K562 (cell line): ENCODE results near the gene HES4. TPM values are rescaled to one million over a fixed set of nuclear protein-coding genes. Genes with fewer than 3 reads are reported as not detected.

Source experiments
- ATAC-seq: fragments of 200-7000 bp; cut with Tn5 transposase; 3 replicates; pipeline ENCODE4 v1.9.1; 2020; ENCODE audit warnings: moderate library complexity
- BruUV-seq: library from RNA; stranded (reverse); fragments of 400-500 nt; replicated peaks from 2 replicates; lab custom pipeline; 2021; lab: Mats Ljungman, UMichigan
- CTCF ChIA-PET: fragments of 300-600 bp; formaldehyde crosslinking; extraction: SDS; loops from one replicate; lab custom pipeline; 2021; ENCODE audit warnings: low intra/inter-chr PET ratio; lab: Yijun Ruan, JAX
- POLR2A ChIA-PET: fragments of 300-600, 350-650 bp; sonication (Branson Sonifier 250); formaldehyde crosslinking; extraction: SDS; loops from one replicate; lab custom pipeline; 2021; ENCODE audit warnings: antibody characterized with exemption, inconsistent platforms; lab: Yijun Ruan, JAX
- DNase-seq, 4 experiments: peaks; one replicate each; pipeline versions ENCODE4 v3.0.0 to v3.0.0-alpha.2; 2011 to 2018; ENCODE audit warnings: low spot score in 3 of 4, mixed read lengths in 3 of 4; ENCODE audit errors: extremely low read depth in 1 of 4
- FAIRE-seq: peaks from 2 replicates; lab custom pipeline; 2011; peaks lifted over from hg19 to GRCh38; lab: Jason Lieb, UNC
- H2AFZ ChIP-seq: 2 replicates; pipeline ENCODE4 v1.6.0; 2011; ENCODE audit warnings: low read depth, low read length, control low read depth, inconsistent platforms
- H3K27ac ChIP-seq: fragments of 200-600 bp; 3 replicates; pipeline ENCODE4 v1.8.0; 2011; ENCODE audit warnings: low read depth, mild to moderate bottlenecking, control low read depth, inconsistent platforms, low read length, moderate library complexity, mixed read lengths; ENCODE audit errors: extremely low read depth
- H3K27me3 ChIP-seq, 2 experiments: fragments of 300-600 bp in 1 of 2; 2 replicates in 1 of 2; 3 replicates in 1 of 2; pipeline versions ENCODE4 v1.6.0 to v1.8.0; 2011; ENCODE audit warnings: inconsistent platforms in 2 of 2, low read length in 2 of 2, mild to moderate bottlenecking in 1 of 2, mixed read lengths in 1 of 2, moderate library complexity in 1 of 2; ENCODE audit not compliant: control insufficient read depth in 2 of 2, insufficient read depth in 2 of 2
- H3K36me3 ChIP-seq: fragments of 300-600 bp; 3 replicates; pipeline ENCODE4 v1.8.0; 2011; ENCODE audit warnings: mild to moderate bottlenecking, low read length, inconsistent platforms; ENCODE audit not compliant: control insufficient read depth, insufficient read depth
- H3K4me1 ChIP-seq, 2 experiments: fragments of 200-600 bp in 1 of 2; replicated peaks in 1 of 2; 2 replicates in 1 of 2; 3 replicates in 1 of 2; pipeline versions ENCODE4 v1.5.1 to v1.8.0; 2011; ENCODE audit warnings: inconsistent platforms in 2 of 2, low read length in 2 of 2, mild to moderate bottlenecking in 1 of 2, mixed read lengths in 1 of 2, moderate library complexity in 1 of 2; ENCODE audit not compliant: control insufficient read depth in 2 of 2, insufficient read depth in 2 of 2
- H3K4me2 ChIP-seq: 2 replicates; pipeline ENCODE4 v1.6.1; 2011; ENCODE audit warnings: low read length, control low read depth, inconsistent platforms, mixed read lengths; ENCODE audit not compliant: insufficient read depth
- H3K4me3 ChIP-seq: fragments of 200-600 bp; sonication (generic), shearing (Covaris generic); 2 replicates; pipeline ENCODE4 v1.5.1; 2016; ENCODE audit warnings: control low read depth, inconsistent platforms
- H3K79me2 ChIP-seq: fragments of 200-600 bp; 3 replicates; pipeline ENCODE4 v1.8.0; 2011; ENCODE audit warnings: low read length, inconsistent platforms; ENCODE audit not compliant: control insufficient read depth, insufficient read depth
- H3K9ac ChIP-seq, 2 experiments: 2 replicates each; pipeline versions ENCODE4 v1.6.0 to v1.6.1; 2011; ENCODE audit warnings: low read depth in 2 of 2, low read length in 2 of 2, control low read depth in 1 of 2, inconsistent platforms in 1 of 2, mild to moderate bottlenecking in 1 of 2, mixed read lengths in 1 of 2; ENCODE audit not compliant: insufficient read depth in 1 of 2
- H3K9me1 ChIP-seq: one replicate; pipeline ENCODE4 v1.6.0; 2011; ENCODE audit warnings: inconsistent platforms, mild to moderate bottlenecking, low read length, moderate library complexity; ENCODE audit not compliant: control insufficient read depth, insufficient read depth
- H3K9me3 ChIP-seq: replicated peaks from 2 replicates; pipeline ENCODE4 v1.5.1; 2011; ENCODE audit warnings: low read depth, low read length, inconsistent platforms; ENCODE audit not compliant: control insufficient read depth, insufficient read depth
- H4K20me1 ChIP-seq: replicated peaks from 2 replicates; pipeline ENCODE4 v1.6.1; 2011; ENCODE audit warnings: low read length, inconsistent platforms, mixed read lengths; ENCODE audit not compliant: control insufficient read depth, insufficient read depth
- E2F3 ChIP-seq: fragments of 250-450 bp; sonication (Bioruptor Pico); IDR thresholded peaks from 2 replicates; pipeline ENCODE4 v1.4.0; 2020; ENCODE audit warnings: mild to moderate bottlenecking
- ETV1 ChIP-seq: fragments of 450-650 bp; conservative IDR thresholded peaks from 2 replicates; pipeline ENCODE4 v1.6.1; 2016; ENCODE audit warnings: missing genetic modification characterization, control low read depth, low read depth, missing compliant biosample characterization
- HMGN3 ChIP-seq: IDR thresholded peaks from 2 replicates; pipeline ENCODE4 v1.6.1; 2011; ENCODE audit warnings: borderline replicate concordance, low read depth, mild to moderate bottlenecking, mixed read lengths, low read length; ENCODE audit not compliant: insufficient read length; ENCODE audit errors: extremely low read depth
- MTA3 ChIP-seq: fragments of 450-650 bp; formaldehyde crosslinking; IDR thresholded peaks from 2 replicates; pipeline ENCODE4 v1.6.1; 2017; ENCODE audit warnings: mild to moderate bottlenecking, borderline replicate concordance
- PTRF ChIP-seq: fragments of 450-650 bp; IDR thresholded peaks from 2 replicates; pipeline ENCODE4 v1.6.1; 2016; ENCODE audit warnings: mild to moderate bottlenecking, missing genetic modification characterization, missing compliant biosample characterization
- WGBS: fragments of 100-300 bp; shearing (Covaris generic); methylation state at CpG from one replicate; pipeline ENCODE4 v1.1.6; 2016; ENCODE audit warnings: low coverage, mixed read lengths; ENCODE audit not compliant: insufficient coverage; ENCODE audit errors: missing lambda C conversion rate; 5-methylcytosine and 5-hydroxymethylcytosine counted together
- in situ Hi-C: fragments of 300-500 bp; cut with MboI; formaldehyde crosslinking; loops from 4 replicates; pipeline ENCODE4 v1.15.0; 2018; ENCODE audit warnings: inconsistent platforms, mixed read lengths
- intact Hi-C: fragments of 100-400 bp; cut with micrococcal nuclease; formaldehyde crosslinking; loops from 2 replicates; pipeline ENCODE4 v1.14.2; 2022
- polyA plus RNA-seq, 8 experiments: library from polyadenylated mRNA; depleted of rRNA in 4 of 8; stranded (reverse) in 5 of 8; unstranded in 3 of 8; fragments of >200 nt; fragmentation: Nextera tagmentation in 2 of 8; fragmentation: Illumina TruSeq in 1 of 8; extraction: Ambion mirVana in 2 of 8; extraction: Trizol in 1 of 8; gene quantifications; 2 replicates each; pipeline versions ENCODE4 v1.2.1 to v1.2.3, GENCODE V29; 2011 to 2014; ENCODE audit warnings: inconsistent platforms in 1 of 8, missing spikeins in 1 of 8
- total RNA-seq, 7 experiments: library from RNA; depleted of rRNA in 6 of 7; stranded (reverse); fragments of >200 nt in 6 of 7; fragmentation: Illumina TruSeq in 2 of 7; extraction: Trizol in 2 of 7; gene quantifications; 2 replicates each; pipeline versions ENCODE4 v1.2.1 to v1.2.3, GENCODE V29; 2011 to 2021; ENCODE audit warnings: low replicate concordance in 1 of 7
- TF ChIP-seq, protein P1 (sequence below): sonication (generic); formaldehyde crosslinking; IDR thresholded peaks from 2 replicates; pipeline ENCODE4 v1.8.0; 2023; ENCODE audit warnings: mild to moderate bottlenecking, missing genetic modification reagents

HES4 gene
- total and polyA plus RNA-seq, 9 of the 15 experiments (the other 6 are each of a cell fraction or from before 2014, with no cell fraction given): 0.21 to 43.7 (median 5.3) TPM; not detected in 2

DNA sequence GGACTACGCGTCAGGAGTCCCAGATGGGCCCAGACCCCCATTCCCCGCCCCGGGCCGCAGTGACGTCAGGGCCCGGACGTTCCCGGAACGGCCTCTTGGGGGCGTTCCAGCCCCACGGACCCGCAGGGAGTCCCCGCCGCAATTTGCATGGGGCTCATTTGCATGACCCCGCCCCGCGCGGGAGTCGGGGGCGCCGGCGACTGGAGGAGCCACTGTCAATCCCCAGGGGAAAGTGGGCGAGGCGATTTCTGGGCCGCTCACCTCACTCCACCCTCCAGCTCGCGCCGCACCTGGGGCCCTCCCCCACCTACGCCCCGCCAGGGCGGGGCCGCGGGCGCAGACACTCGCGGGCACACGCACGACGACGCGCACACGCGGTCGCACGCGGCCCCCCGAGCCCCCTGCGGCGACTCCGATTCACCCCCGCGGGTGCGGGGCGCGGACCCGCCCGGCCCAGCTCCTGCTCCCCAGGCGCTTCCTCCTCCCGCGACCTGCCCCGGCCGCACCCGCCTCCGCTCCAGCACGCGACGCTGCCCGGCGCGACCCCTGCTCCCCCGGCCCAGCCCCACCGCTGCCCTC, 33.2 kb upstream of the HES4 start (continued):
- TF ChIP-seq, protein P1, sequence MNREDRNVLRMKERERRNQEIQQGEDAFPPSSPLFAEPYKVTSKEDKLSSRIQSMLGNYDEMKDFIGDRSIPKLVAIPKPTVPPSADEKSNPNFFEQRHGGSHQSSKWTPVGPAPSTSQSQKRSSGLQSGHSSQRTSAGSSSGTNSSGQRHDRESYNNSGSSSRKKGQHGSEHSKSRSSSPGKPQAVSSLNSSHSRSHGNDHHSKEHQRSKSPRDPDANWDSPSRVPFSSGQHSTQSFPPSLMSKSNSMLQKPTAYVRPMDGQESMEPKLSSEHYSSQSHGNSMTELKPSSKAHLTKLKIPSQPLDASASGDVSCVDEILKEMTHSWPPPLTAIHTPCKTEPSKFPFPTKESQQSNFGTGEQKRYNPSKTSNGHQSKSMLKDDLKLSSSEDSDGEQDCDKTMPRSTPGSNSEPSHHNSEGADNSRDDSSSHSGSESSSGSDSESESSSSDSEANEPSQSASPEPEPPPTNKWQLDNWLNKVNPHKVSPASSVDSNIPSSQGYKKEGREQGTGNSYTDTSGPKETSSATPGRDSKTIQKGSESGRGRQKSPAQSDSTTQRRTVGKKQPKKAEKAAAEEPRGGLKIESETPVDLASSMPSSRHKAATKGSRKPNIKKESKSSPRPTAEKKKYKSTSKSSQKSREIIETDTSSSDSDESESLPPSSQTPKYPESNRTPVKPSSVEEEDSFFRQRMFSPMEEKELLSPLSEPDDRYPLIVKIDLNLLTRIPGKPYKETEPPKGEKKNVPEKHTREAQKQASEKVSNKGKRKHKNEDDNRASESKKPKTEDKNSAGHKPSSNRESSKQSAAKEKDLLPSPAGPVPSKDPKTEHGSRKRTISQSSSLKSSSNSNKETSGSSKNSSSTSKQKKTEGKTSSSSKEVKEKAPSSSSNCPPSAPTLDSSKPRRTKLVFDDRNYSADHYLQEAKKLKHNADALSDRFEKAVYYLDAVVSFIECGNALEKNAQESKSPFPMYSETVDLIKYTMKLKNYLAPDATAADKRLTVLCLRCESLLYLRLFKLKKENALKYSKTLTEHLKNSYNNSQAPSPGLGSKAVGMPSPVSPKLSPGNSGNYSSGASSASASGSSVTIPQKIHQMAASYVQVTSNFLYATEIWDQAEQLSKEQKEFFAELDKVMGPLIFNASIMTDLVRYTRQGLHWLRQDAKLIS (CRISPR knock-in tag): peak; percentile 56; the same call in 1 of the 2 replicates
- TF ChIP-seq ETV1: no peak
- 0 out of 2 replicates have a peak, but pooled peaks have one; percentile 27 for TF ChIP-seq E2F3 (CRISPR knock-in tag)
- peak; percentile 70; the same call in 1 of the 2 replicates for TF ChIP-seq MTA3

DNA sequence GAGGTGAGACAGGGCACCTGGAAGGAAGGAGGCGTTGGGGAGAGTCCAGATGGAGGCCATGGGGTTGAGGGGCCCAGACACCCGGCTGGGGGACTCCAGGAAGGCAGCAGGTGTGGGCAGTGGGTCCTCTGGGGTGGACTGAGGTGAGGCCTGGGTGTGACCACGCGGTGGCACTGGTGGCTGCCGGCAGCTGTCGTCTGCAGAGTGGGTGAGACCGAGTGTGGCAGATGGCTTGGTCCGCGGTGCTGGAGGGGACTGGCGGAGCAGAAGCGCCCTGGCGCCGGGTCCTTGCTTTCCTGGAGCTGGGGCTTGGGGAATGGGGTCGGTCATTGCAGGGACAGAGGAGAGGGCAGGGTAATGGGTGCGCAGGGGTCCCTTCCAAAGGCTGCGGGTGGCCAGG, 32.5 kb upstream of the HES4 start:
- intact Hi-C loops: no loop called here
- 67% methylated on average over 15 of the region's 16 CpGs for whole genome bisulfite sequencing
- Histone ChIP-seq H3K4me2 (no peak overlapping the region), H3K9me1 (no peaks in the 10 kb centered on the region), H3K36me3 (peaks cover 17% of the 10 kb centered on the region; the same call in 1 of the 3 replicates), H3K4me1 (peaks cover 0 to 64% of the 10 kb centered on the region in 2 experiments; a peak in 3 of 5 replicates), H3K9ac (peak overlapping the region in 1 of 2 experiments; percentile 60; a peak in 3 of 4 replicates), H2AFZ (no peak overlapping the region), H3K27ac (no peak overlapping the region), H3K9me3 (no peaks in the 10 kb centered on the region), H3K79me2 (no peaks in the 10 kb centered on the region; the same call in 2 of the 3 replicates), H4K20me1 (peaks cover 10% of the 10 kb centered on the region; the same call in 1 of the 2 replicates), H3K27me3 (no peaks in the 10 kb centered on the region), H3K4me3 (no peak overlapping the region)
- ATAC-seq (no peak), FAIRE-seq (no peak), DNase-seq (no peak)
- BruUV-seq: no TSS peak
- CTCF ChIA-PET: interaction anchor here (1.2 to 1.3 kb wide), 2 partner anchors 217 to 259 kb away, joined by 4 to 6 read pairs; no protein-coding TSS in a partner anchor
- in situ Hi-C loops: no loop called here
- POLR2A ChIA-PET: interaction anchor here (0.6 to 1.2 kb wide), 2 partner anchors 8 to 81 kb away, joined by 3 to 4 read pairs; no protein-coding TSS in a partner anchor
- TF ChIP-seq PTRF (tag) (no peak), HMGN3 (peak; percentile 6)
- TF ChIP-seq, all 486 proteins: peak for 1
